NCI-H1694 (cell line): Measurements from ENCODE around the gene GLYAT.

ENCODE experiments used
- DNase-seq: peaks from one replicate; lab custom pipeline; 2025; lab: John Stamatoyannopoulos, UW

The GLYAT gene

GRCh38 chr11:58731819-58732218 is at the start of gene GLYAT:
Gene GLYAT (minus strand): TSS chr11:58731943. CDS start chr11:58724496, 7,447 bp downstream.
- no peak for DNase-seq

GRCh38 chr11:58781345-58781744 is 49.6 kb upstream of the GLYAT start:
- DNase-seq: no peak

- no peak for DNase-seq
Observed at GRCh38 chr11:58780578-58780977, 48.8 kb upstream of the GLYAT start.

GRCh38 chr11:58776891-58777710 is 45.4 kb upstream of the GLYAT start:
- DNase-seq: no peak

GRCh38 chr11:58775066-58775708 is 43.4 kb upstream of the GLYAT start:
- DNase-seq: no peak

GRCh38 chr11:58774164-58774593 is 42.4 kb upstream of the GLYAT start:
- DNase-seq: no peak

GRCh38 chr11:58773337-58773736 is 41.6 kb upstream of the GLYAT start:
- no peak for DNase-seq

- no peak for DNase-seq
Observed at GRCh38 chr11:58772329-58773285, 40.9 kb upstream of the GLYAT start.

GRCh38 chr11:58771458-58771855 is 39.7 kb upstream of the GLYAT start:
- no peak for DNase-seq

GRCh38 chr11:58770627-58771457 is 39.1 kb upstream of the GLYAT start:
- DNase-seq: no peak

- no peak for DNase-seq
Observed at GRCh38 chr11:58770166-58770565, 38.4 kb upstream of the GLYAT start.

GRCh38 chr11:58769308-58769707 is 37.6 kb upstream of the GLYAT start:
- DNase-seq: no peak

GRCh38 chr11:58768137-58768536 is 36.4 kb upstream of the GLYAT start:
- no peak for DNase-seq

- no peak for DNase-seq
Observed at GRCh38 chr11:58765078-58765477, 33.3 kb upstream of the GLYAT start.

GRCh38 chr11:58763120-58763490 is 31.4 kb upstream of the GLYAT start:
- DNase-seq: no peak

- DNase-seq: no peak
Observed at GRCh38 chr11:58762284-58763119, 30.8 kb upstream of the GLYAT start.

GRCh38 chr11:58757439-58757838 is 25.7 kb upstream of the GLYAT start:
- DNase-seq: no peak

- DNase-seq: no peak
Observed at GRCh38 chr11:58745705-58746364, 14.1 kb upstream of the GLYAT start.

- DNase-seq: no peak
Observed at GRCh38 chr11:58744988-58745704, 13.4 kb upstream of the GLYAT start.
